Stimulated activated CD4-positive, alpha-beta T cell treated with anti-CD3 and anti-CD28 coated beads, Interleukin-15, amount 100 ng/mL, for 1 hour (primary cell): ENCODE results near the gene SCNN1B.

ENCODE experiments used
- DNase-seq, 2 donors: peaks; one replicate each; pipeline ENCODE4 v3.0.0-alpha.2; 2020; ENCODE audit warnings: low read depth in 1 of 2, low spot score in 1 of 2

Gene SCNN1B

GRCh38 chr16:23403547-23403946, 101.4 kb downstream of the SCNN1B start:
- DNase-seq = no peak

DNA sequence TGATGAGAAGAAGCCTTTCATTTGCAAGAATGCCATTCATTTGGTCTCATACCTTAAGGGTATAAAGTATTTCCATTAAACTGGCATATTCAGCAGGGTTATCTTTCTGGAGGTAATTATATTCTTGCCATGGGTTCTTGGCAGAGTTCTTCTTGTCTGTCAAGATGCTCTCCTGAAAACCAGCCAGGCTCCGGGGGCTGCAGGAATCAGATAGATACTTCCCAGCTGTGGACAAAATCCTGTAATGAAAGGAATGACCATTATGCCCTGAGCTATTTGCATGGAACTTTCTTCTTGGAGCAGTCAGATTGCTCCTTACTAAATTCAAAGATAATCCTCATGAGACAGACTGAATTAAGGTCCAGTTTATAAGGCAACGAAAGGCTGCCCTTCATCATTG, 103.9 kb downstream of the SCNN1B start:
- no peak for DNase-seq

DNA sequence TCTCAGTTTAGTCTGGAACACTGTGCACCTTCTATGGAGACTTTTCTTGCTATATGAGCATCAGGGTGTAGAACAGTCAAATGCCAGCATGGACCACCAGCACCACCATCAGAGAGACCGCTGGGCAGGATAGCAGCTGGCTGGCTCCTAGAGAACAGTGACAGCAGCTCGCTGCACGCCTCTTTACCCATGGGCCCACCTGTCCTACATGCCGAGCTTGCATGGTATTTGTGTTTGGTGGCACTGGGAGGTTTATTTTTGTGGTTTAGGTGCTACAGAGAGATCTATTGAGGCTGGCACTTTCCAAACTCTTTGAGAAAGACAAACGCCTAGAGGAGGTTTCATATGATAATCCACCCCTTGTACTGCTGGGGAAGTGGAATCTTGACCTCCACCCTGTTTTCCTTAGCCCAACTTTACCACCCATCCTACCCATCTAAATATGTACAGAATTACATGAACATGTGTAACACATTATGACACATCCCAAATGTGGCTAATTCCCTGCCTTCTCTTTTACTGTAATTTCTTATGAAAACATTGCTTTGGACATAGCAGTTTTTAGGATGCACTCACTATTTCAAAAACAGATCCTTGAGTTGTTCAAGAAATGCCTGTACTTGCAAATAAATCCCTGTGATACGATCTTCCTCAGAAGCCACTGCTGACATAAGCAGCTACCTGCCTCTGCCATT, 104.6 kb downstream of the SCNN1B start:
- no peak for DNase-seq

DNA sequence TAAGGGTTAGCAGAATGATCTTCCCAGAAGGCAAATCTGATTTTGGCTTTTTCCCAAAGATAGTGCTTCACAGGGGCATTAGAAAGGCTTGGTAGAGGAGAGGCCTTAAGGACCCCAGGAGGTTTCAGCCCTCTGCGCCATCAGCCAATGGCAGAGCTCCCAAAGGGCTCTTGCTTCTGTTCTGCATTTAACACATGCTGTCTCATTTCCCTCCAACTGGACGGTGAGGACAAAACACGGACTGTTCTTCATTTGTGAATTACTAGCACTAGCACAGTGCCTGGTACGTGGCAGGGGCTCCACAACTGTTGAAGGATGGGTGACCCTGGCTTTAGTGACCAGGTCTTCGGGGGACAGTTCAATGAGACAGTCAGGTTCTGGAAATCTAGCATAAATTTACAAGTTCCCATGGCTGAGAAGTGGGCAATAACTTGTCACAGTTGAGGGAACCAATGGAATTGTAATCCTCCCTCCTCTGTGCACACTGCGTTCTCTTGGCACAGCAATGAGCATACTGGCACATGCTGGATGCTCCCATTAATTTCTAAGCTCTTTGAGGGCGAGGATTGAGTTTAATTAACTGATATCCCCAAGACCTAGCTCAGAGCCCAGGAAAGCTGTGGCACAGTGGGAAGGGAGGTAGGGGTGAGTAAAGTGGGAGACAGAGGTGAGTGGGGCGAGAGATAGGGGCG, 105.5 kb downstream of the SCNN1B start:
- DNase-seq = no peak

DNA sequence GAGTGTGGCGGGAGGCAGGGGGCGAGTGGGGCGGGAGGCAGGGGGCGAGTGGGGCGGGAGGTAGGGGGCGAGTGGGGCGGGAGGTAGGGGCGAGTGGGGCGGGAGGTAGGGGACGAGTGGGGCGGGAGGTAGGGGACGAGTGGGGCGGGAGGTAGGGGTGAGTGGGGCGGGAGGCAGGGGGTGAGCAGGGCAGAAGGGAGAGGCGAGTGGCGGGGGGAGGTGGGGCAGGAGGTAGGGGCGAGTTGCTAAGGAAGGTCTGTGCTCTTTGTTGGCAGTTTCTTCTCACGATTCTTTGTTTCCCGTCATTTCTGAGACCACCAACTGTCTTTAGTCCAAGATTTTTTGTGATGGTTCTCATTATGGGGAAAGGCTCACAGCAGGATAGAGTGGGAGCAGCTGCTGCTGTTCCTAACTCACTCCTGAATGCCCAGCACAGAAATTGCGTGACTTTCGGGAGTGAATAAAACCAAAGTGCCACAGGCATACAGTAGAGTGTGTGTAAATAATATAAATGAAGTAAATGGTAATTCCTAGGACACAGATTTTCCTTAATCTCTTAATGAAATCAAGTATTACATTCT, 106.2 kb downstream of the SCNN1B start:
- DNase-seq = no peak

DNA sequence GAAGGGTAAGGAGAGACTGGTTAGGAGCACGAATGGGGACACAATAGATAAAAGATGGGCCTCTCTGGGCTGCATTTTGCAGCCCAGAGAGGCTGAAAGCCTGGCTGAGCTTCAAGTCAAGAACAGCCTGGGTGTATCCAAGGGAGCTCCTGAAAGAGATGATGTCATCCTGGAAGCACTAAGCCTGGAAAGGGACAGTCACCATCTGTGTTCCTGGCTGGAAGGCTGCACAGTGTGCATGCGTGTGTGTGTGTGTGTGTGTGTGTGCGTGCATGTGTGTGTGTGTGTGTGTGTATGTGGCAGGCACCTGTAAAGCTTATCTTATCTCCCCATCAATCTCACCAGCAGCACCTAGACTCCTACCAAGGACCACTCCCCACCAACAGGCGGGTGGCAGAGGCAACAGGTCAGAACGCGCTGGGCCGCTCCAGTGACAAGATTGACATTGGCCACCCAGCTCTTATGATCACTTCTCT, 106.8 kb downstream of the SCNN1B start:
- DNase-seq = no peak

DNA sequence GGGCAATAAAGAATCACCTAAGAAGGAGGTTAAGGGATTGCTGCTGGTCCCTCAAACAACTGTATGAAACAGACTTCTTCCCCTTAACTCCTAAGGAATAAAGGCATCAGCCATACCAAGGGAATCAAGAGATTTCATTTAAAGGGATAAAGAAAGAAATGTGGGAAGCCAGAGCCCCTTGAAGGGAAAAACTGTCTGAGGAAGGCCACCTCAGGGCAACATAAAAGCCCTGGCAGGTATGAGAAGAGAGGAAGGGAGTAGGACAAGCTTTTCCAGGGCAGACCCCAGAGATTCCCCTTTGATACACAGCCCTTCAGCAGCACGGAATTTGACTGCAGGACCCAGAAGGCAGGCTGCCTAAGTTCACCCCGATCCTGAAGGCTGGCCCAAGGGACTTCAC, 107.4 kb downstream of the SCNN1B start:
- DNase-seq = no peak

DNA sequence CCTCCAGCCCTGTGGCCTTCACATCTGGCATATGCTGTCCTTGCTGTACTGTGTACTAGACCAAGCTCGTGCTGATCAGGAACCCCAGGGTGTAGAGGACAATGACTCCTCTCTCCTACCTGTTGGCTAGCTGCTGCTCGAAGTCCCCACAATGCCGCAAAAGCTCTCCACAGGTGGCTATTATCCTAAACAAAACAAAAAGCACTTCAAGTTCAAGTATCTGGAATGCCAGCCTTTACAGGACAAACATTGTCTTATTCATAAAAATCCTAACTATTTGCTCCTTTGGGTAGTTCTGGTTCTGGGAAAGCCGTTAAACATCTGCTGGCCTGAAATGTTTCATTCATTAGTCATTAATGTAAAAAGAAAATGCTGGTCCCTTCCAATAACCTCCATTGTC, 108.1 kb downstream of the SCNN1B start:
- DNase-seq = no peak

DNA sequence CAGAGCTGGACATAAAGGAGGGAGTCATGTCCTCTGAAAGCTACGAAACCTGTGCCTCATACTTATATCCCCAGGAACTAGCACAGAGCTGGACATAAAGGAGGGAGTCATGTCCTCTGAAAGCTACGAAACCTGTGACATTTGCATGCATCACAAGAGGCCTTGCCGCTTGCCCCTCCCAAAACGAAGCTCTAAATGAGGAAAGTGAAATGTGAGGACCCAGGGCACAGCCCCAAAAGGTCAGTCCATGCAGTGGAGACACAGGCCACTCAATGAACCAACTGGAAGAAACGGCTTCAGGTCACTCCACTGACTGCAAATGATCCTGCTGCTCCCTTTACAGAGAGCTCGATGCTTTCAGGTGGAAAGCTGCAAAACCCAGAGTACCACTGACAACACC, 112.6 kb downstream of the SCNN1B start:
- no peak for DNase-seq

- DNase-seq = no peak
Observed at GRCh38 chr16:23416816-23417215, 114.7 kb downstream of the SCNN1B start.

GRCh38 chr16:23420011-23420410, 117.9 kb downstream of the SCNN1B start:
- DNase-seq = no peak

- no peak for DNase-seq
Observed at GRCh38 chr16:23423496-23424049, 121.5 kb downstream of the SCNN1B start.

DNA sequence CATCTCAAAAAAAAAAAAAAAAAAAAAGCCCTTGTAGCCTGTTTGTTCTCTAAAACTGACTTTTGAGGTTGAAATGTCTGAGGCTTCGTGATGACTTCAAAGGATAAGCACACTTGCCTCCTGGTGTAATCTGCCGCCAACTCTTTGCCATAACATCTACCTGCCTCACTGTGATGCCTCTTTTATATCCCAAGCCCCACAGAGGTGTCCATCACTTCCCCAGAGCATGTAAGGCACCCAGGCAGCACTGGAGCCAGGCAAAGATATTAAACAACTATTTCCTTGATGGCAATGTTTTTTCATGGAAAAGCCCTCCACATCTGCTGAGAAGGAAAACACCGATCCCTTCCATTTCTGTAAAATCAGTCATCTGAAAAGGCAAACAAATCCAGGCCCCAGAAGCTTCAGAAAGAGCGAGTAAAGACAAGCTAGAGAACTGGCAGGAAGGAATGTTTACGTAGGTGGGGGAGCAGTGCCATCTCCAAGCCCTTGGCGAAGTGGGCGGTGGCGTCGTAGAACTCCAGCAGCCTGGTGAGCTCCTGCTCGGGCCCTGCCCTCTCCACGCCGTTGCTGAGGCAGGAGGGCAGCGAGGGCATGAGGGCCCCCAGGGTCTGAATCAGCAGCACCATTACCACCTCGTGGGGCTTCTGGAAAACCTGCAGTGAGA, 122.3 kb downstream of the SCNN1B start:
- no peak for DNase-seq

- DNase-seq = no peak
Observed at GRCh38 chr16:23428351-23428750, 126.2 kb downstream of the SCNN1B start.
